MM.1S (cell line): Measurements from ENCODE around the gene CDC123.
"Not testable (repeated sequence)": the region's sequence is repeated elsewhere in the genome, so short reads cannot be mapped to it uniquely, and the experiment has no call there.

Experiments
- DNase-seq: peaks from one replicate; pipeline ENCODE4 v3.0.0-alpha.2; 2015
- H2AFZ ChIP-seq: fragments of 300-600 bp; sonication (generic); 2 replicates; pipeline ENCODE4 v1.6.0; 2016; ENCODE audit warnings: antibody characterized with exemption, low read length
- H3F3A ChIP-seq: fragments of 300-600 bp; sonication (generic); 2 replicates; pipeline ENCODE4 v1.6.1; 2016; ENCODE audit warnings: mild to moderate bottlenecking, antibody characterized with exemption, low read length, moderate library complexity, mixed read lengths; ENCODE audit not compliant: insufficient read depth
- H3K27ac ChIP-seq: fragments of 300-600 bp; sonication (generic); 2 replicates; pipeline ENCODE4 v1.5.1; 2016; ENCODE audit warnings: mild to moderate bottlenecking, low read length
- H3K27me3 ChIP-seq: fragments of 300-600 bp; sonication (generic); replicated peaks from 2 replicates; pipeline ENCODE4 v1.6.0; 2016; ENCODE audit warnings: low read length; ENCODE audit not compliant: insufficient read depth
- H3K36me3 ChIP-seq: fragments of 300-600 bp; sonication (generic); replicated peaks from 2 replicates; pipeline ENCODE4 v1.6.1; 2016; ENCODE audit warnings: mild to moderate bottlenecking, low read length, mixed read lengths; ENCODE audit not compliant: insufficient read depth
- H3K4me1 ChIP-seq: fragments of 300-600 bp; sonication (generic); 2 replicates; pipeline ENCODE4 v1.6.1; 2016; ENCODE audit warnings: low read length, mixed read lengths
- H3K4me2 ChIP-seq: fragments of 300-600 bp; sonication (generic); 2 replicates; pipeline ENCODE4 v1.6.0; 2016; ENCODE audit warnings: low read depth, low read length
- H3K4me3 ChIP-seq: fragments of 300-600 bp; sonication (generic); 2 replicates; pipeline ENCODE4 v1.5.1; 2016; ENCODE audit warnings: low read length, mixed read lengths
- H3K79me2 ChIP-seq: fragments of 300-600 bp; sonication (generic); 2 replicates; pipeline ENCODE4 v1.6.1; 2016; ENCODE audit warnings: mixed run types, low read length, mixed read lengths
- H3K9ac ChIP-seq: fragments of 300-600 bp; sonication (generic); 2 replicates; pipeline ENCODE4 v1.6.1; 2016; ENCODE audit warnings: low read length, mixed read lengths
- H3K9me2 ChIP-seq: fragments of 300-600 bp; sonication (generic); replicated peaks from 2 replicates; pipeline ENCODE4 v1.6.1; 2016; ENCODE audit warnings: mild to moderate bottlenecking, low read length, mixed read lengths; ENCODE audit not compliant: insufficient read depth
- H3K9me3 ChIP-seq: fragments of 300-600 bp; sonication (generic); replicated peaks from 2 replicates; pipeline ENCODE4 v1.6.1; 2016; ENCODE audit warnings: mild to moderate bottlenecking, low read length, mixed read lengths; ENCODE audit not compliant: insufficient read depth
- H4K20me1 ChIP-seq: fragments of 300-600 bp; sonication (generic); 2 replicates; pipeline ENCODE4 v1.6.1; 2016; ENCODE audit warnings: mild to moderate bottlenecking, low read length, moderate library complexity, mixed read lengths; ENCODE audit not compliant: insufficient read depth
- CTCF ChIP-seq: fragments of 300-600 bp; sonication (generic); IDR thresholded peaks from 2 replicates; pipeline ENCODE4 v1.5.1; 2016; ENCODE audit warnings: antibody characterized with exemption, low read length, mixed read lengths
- EZH2 ChIP-seq: fragments of 300-600 bp; sonication (generic); optimal IDR thresholded peaks from 2 replicates; pipeline ENCODE3; 2017; ENCODE audit warnings: low read depth, mild to moderate bottlenecking, antibody characterized with exemption, low read length, mixed read lengths
- EZH2phosphoT487 ChIP-seq: fragments of 300-600 bp; sonication (generic); IDR thresholded peaks from 2 replicates; pipeline ENCODE4 v1.6.1; 2018; ENCODE audit warnings: antibody characterized with exemption, low read length

The CDC123 gene

GRCh38 chr10:12269056-12269455, 73.1 kb downstream of the CDC123 start:
- no peaks in the 10 kb centered on the region for H3K9me3 ChIP-seq
- no peak overlapping the region for H2AFZ ChIP-seq
- H3K79me2 ChIP-seq = no peaks in the 10 kb centered on the region
- no peak for TF ChIP-seq EZH2
- TF ChIP-seq EZH2phosphoT487 = no peak
- TF ChIP-seq CTCF = no peak
- no peak overlapping the region for H3K27ac ChIP-seq
- no peaks in the 10 kb centered on the region for H3K4me1 ChIP-seq
- peaks cover 4% of the 10 kb centered on the region for H3F3A ChIP-seq
- H3K4me3 ChIP-seq = no peak overlapping the region
- no peaks in the 10 kb centered on the region for H4K20me1 ChIP-seq
- no peak for DNase-seq
- no peak overlapping the region for H3K4me2 ChIP-seq
- H3K36me3 ChIP-seq = no peaks in the 10 kb centered on the region
- no peaks in the 10 kb centered on the region for H3K9me2 ChIP-seq
- no peak overlapping the region for H3K9ac ChIP-seq
- no peaks in the 10 kb centered on the region for H3K27me3 ChIP-seq

- no peak overlapping the region for H2AFZ ChIP-seq
These were observed 75.2 kb downstream of the CDC123 start for GRCh38 chr10:12271210-12271540.

GRCh38 chr10:12277862-12278261, 81.9 kb downstream of the CDC123 start:
- H3K79me2 ChIP-seq, H3K9me2 ChIP-seq, H3F3A ChIP-seq, H4K20me1 ChIP-seq, H3K4me3 ChIP-seq, DNase-seq, H3K9me3 ChIP-seq, H2AFZ ChIP-seq, H3K9ac ChIP-seq, H3K27me3 ChIP-seq, H3K4me2 ChIP-seq, H3K4me1 ChIP-seq, H3K27ac ChIP-seq, H3K36me3 ChIP-seq: not testable (repeated sequence)

More at GRCh38 chr10:12271210-12271540, 75.2 kb downstream of the CDC123 start:
- no peaks in the 10 kb centered on the region for H3K4me1 ChIP-seq
- H3K36me3 ChIP-seq = no peaks in the 10 kb centered on the region
- H4K20me1 ChIP-seq = no peaks in the 10 kb centered on the region
- no peak overlapping the region for H3K27ac ChIP-seq
- no peaks in the 10 kb centered on the region for H3K27me3 ChIP-seq
- H3K9me3 ChIP-seq = no peaks in the 10 kb centered on the region
- no peak for TF ChIP-seq EZH2phosphoT487
- TF ChIP-seq CTCF = no peak
- no peak for TF ChIP-seq EZH2
- no peaks in the 10 kb centered on the region for H3F3A ChIP-seq
- no peaks in the 10 kb centered on the region for H3K9me2 ChIP-seq
- no peak overlapping the region for H3K9ac ChIP-seq
- H3K4me3 ChIP-seq = no peak overlapping the region
- DNase-seq = no peak
- no peaks in the 10 kb centered on the region for H3K79me2 ChIP-seq
- H3K4me2 ChIP-seq = no peak overlapping the region

GRCh38 chr10:12279281-12279680, 83.3 kb downstream of the CDC123 start:
- no peaks in the 10 kb centered on the region for H3K9me3 ChIP-seq
- H2AFZ ChIP-seq = no peak overlapping the region
- no peaks in the 10 kb centered on the region for H3K9me2 ChIP-seq
- TF ChIP-seq CTCF = no peak
- no peak for TF ChIP-seq EZH2phosphoT487
- no peak for TF ChIP-seq EZH2
- H3K79me2 ChIP-seq = no peaks in the 10 kb centered on the region
- H4K20me1 ChIP-seq = no peaks in the 10 kb centered on the region
- no peak overlapping the region for H3K27ac ChIP-seq
- H3K36me3 ChIP-seq = no peaks in the 10 kb centered on the region
- no peaks in the 10 kb centered on the region for H3K27me3 ChIP-seq
- no peak for DNase-seq
- H3K4me3 ChIP-seq = no peak overlapping the region
- no peak overlapping the region for H3K9ac ChIP-seq
- no peaks in the 10 kb centered on the region for H3K4me1 ChIP-seq
- H3F3A ChIP-seq = no peaks in the 10 kb centered on the region
- H3K4me2 ChIP-seq = no peak overlapping the region
